KBM-7 (cell line): ENCODE measurements around the gene COMMD7.

Experiments
- DNase-seq: peaks from one replicate; pipeline ENCODE4 v3.0.0-alpha.2; 2015
- in situ Hi-C: fragments of 300-500 bp; cut with MboI; formaldehyde crosslinking; loops from 2 replicates; pipeline ENCODE4 v1.14.3; 2020; ENCODE audit warnings: low sequenced_read_pairs, low pct_unique_long_range_greater_than_20kb, mixed read lengths

COMMD7 gene

DNA sequence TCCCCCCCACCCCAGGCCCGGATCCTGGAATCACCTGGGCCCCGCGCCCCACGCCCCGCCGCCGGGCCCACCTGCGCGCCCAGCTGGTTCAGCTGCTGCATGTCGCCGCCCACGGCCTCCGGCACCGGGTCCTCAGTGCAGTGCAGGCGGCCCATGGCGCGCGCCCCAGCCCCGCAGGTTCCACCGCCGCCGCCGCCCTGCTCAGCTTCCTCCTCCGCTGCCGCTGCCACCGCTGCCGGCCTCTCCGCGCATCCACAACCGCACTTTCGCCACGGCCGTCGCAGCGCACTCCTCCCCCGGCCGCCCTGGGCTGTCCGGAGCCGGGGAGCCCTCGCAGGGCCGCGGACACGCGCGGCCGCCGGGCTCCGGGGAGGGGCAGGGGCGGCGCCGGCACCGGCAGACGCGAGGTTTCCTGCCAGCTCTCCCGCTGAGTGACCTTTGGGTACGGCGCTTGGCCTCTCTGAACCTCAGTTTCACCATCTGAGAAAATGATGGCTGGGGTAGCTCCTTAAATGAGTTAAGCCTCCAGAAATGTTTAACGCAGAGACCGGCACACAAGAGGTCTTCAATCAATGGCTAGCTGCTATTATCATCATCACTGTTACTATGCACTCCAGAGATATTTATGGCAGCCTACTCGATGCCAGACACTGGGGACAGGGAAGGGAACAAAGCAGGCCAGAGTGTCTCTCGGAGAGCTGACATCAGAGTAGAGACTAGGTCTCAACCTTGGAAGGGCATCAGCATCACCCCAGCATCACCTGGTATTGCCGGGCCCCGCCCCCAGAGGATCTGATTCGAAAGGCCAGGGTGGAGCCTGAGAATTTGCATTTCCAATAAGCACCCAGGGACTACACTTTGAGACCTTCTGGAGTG is at the start of gene COMMD7:
Gene COMMD7, minus strand, starts transcription at position 231 of the 876 bp plus-strand sequence. Its CDS starts 76 bp downstream, at position 155.
- peak; percentile 44 for DNase-seq
- in situ Hi-C loops, result no loop called here

DNA sequence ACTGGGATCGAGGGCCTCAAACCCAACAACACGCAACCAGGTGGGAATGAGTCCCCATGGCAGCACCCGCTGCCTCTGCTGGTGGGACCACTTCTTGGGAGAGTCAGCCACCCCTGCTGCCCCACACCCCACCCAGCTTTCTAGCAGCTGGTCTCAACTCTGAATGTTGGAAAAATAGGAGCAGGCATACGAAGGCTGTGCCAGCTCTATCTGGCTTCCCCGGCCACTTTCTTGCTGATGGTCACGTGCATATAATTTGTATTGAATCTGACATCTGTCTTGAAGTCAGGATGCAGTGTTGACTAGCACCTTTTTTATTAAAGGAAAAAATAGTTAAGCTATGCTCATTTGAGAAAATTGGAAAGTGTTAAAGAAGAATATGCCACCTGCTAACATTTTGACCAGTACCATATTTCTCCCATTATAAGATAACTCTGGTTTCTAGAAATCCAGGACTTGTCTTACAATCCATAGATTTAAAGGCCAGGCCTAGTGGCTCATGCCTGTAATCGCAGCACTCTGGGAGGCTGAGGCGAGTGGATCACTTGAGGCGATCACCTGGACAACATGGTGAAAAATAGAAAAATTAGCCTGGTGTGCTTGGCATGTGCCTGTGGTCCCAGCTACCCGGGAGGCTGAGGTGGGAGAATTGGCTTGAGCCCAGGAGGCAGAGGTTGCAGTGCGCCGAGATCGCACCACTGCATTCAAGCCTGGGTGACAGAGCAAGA is 49.6 kb upstream of the COMMD7 start:
- in situ Hi-C loops, result no loop called here
- no peak for DNase-seq

DNA sequence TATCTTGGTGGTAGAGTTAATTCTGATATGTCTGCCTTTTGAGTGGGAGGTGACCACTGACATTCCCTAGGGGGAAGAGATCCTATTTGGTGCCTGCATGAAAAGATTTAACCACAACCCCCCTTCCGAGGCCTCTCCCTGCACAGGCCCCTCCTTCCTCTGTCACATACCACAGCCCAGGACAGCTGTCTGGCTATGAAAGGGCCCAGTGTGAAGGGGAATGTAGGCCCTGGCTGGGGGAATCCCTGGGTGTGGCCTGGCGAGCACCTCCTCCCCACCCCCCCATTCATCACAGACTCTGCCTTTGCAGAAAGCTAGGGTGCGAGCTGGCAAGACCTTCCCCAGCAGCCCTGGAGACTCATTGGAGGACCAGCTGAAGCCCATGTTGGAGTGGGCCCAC is 49.0 kb upstream of the COMMD7 start:
- in situ Hi-C loops, result no loop called here
- DNase-seq, result peak; percentile 47

DNA sequence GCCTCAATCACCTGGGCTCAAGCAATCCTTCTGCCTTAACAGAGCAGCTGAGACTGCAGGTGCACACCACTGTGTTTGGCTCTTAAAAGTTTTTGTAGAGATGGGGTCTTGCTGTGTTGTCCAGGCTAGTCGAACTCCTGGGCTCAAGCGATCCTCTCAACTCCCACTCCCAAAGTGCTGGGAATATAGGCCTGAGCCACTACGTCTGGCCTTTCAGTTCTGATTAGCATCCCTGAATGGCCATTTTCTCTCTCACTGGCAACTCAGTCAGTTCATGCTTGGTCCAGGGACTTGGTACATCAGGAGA is 47.4 kb upstream of the COMMD7 start:
- in situ Hi-C loops, result no loop called here
- DNase-seq, result no peak

DNA sequence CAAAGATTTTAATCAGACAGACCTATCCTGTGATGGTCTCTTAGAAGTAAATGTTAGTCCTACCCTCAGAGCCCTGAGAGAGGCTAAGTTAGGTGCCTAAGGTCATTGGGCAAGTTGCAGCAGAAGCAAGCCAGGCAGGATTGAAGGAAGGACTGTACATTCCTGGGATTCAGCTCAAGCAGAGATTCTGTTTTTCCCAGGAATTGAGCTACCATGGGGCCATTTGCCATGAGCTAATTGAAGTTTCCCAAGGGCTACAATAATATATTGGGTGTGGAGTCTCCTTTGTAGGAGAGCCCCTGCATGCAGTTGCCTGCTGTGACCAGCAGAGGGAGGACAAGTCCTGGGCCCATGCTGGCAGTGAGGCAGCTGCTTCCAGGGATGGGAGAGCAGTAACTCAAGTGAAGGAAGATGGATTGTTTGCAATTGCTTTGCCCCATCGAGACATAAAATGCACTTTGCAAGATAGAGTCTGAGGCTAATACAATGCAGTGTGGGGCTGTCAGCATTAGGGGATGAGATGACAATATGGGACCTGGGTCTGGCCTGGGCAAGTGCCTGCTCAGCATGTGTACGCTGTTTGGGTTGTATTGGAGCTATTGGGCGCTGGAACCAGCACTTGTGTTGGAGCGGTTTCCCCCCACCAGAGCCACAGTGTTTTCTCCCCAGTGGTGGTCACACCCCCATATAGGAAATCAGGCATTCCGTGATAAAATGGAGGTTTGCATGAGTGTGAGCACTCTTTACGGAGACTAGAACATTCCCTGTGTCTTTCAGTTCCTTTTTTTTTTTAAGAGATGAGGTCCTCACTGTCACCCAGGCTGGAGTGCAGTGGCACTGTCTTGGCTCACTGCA is 46.9 kb upstream of the COMMD7 start:
- peak; percentile 66 for DNase-seq
- in situ Hi-C loops, result no loop called here

DNA sequence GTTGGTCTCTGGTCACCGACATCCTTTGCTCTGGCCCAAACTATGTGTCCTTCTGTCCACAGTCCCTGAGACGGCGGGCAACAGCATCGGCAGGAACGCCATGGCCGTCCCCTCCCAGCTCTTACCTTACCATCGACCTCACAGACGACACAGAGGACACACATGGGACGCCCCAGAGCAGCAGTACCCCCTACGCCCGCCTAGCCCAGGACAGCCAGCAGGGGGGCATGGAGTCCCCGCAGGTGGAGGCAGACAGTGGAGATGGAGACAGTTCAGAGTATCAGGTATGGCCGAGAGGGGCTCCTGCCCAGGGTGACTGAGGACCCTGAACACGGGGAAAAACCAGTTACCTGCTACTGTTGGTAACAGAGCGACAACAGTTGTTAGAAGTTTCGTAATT is 43.9 kb upstream of the COMMD7 start:
- in situ Hi-C loops, result no loop called here
- no peak for DNase-seq

DNA sequence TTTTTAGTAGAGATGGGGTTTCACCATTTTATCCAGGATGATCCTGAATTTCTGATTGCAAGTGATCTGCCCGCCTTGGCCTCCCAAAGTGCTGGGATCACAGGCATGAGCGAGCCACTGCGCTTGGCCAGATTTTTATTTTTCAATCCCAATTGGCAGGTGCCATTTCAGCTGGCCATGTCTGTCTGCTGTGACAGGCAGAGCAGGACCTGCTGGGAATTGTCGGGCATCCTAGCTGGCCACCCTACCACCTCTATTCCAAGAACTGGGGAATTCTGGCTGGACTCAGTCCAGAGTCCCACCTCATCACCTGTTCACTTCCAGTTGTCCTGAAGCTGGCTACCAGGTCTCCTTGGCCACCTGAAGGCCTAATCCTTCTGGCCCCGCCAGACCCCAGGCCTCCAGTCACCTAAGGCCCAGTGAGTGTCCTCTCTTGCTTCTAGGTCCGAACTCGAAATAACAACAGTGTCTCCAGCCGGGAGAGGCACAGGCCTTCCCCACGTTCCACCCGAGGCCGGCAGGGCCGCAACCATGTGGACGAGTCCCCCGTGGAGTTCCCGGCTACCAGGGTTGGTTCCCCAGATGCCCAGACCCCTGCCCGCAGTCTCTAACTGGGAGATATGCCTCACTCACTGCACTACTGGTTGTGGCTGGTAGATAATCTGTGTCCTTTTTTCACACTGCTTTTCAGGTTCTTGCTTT is 42.9 kb upstream of the COMMD7 start:
- in situ Hi-C loops, result no loop called here
- no peak for DNase-seq

DNA sequence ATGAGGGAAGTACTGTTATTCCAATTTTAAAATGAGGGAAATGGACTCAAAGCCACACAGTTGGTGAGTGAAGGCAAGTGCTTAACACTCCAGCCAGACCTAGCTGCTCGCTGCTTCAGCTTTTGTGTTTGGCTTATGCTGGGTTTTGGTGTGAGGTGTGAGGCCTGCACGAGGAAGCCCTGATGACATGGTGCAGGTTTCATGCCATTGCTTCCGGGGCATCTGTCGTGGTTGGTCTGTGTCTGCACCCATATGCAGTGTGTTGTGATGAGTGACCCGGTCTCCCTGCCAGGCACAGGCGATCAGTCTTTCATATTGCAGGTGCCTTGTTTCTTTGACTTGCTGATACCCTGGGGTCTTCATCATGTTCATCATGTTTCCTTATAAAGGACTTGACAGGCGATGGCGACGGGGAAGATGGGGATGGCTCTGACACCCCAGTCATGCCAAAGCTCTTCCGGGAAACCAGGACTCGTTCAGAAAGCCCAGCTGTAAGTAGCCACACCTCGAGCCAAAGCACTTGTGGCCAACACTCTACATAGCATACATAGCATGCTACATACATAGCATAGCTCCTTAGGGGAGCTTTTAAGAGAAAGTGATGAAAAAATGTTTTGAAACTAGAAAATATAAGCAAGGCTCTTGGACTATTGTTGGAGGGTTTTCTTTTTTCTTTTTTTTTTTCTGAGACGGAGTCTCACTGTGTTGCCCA is 41.3 kb upstream of the COMMD7 start:
- in situ Hi-C loops, result no loop called here
- DNase-seq, result no peak

DNA sequence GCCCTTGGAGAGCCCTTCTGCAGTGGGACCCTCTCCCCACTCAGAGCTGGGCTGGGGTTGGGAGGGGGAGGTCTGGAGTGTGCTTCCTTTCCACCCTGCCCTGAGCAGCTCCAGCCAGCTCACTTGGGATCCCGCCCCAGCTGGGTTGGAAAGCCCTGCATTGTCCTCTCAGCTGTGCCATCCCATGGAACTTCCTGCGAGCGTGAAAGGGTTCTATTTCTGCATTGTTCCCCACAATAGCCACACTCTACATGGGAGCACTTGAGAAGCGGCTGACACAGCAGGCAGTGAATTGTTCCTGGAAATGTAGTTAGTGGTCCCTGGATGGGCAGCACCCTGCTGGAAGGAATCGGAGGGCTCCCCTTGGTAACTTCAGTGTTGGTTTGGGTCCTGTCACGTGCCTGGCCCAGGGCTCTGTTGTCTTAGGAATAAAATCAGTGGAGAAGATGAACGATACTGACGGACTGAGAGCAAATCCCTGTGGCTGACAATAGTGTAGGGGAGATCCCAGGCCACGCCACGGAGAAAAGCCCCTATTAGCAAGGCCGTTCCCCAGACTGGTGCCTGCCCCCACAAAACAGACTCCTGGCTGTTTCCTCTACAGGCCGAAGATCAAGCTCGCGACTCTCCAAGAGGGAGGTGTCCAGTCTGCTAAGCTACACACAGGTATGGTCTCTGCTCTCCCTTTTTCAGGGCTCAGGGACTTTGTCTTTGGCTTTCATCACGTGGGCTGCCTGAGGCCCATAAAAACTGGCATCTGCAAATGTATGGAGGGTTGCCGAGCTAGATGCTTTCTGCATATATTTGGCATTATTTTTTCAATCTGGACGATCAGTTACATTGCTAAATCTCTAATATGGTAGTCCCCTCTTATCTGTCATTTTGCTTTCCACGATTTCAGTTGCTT is 37.7 kb upstream of the COMMD7 start:
- in situ Hi-C loops, result no loop called here
- DNase-seq, result no peak

DNA sequence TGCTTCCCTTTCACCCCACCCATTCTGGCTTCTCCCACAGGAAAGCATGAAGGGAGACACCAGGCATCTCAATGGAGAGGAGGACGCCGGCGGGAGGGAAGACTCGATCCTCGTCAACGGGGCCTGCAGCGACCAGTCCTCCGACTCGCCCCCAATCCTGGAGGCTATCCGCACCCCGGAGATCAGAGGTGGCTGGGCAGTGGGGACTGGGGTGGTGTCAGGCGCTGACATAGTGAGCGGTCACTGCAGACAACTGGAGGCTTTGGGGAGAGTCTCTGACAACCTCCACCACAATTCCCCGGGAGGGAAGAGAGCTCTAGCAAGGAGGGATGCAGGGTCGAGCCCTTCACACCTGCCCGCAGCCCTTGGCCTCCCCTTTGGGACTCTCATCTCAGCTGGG is 37.0 kb upstream of the COMMD7 start:
- in situ Hi-C loops, result no loop called here
- DNase-seq, result no peak

DNA sequence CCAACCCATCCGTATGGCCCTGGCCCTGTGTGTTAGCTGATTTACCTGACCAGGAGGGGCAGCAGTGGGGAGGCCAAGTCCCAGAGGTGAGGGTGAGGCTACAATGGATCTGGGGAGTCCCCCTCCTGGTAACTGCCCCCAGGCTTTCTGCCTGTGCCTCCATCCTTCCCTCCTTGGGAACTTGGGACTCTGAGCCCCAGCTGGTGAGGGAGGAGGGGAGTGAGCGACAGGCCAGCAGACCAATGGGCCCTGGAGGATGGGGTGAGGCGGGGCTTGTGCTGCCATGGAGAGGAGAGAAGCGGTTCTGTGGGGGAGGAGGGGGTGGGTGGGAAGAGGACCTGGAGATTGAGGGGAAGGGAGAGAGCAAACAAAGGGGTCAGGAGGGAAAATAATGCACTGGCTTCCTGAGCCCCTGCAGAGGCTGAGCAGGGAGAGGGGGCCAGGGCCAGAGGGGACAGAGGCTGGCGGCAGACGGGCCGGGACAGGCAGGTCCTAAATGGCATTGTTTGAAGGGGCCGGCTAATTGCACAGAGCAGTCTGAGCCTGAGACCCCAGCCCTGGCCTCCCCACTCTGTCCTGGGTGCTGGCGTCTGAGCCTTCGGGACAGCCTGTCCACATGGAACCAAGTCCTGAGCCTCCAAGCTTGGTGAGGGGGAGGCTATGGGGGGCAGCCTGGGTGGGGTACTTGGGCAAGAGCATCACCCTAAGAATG is 36.4 kb upstream of the COMMD7 start:
- in situ Hi-C loops, result no loop called here
- DNase-seq, result no peak

DNA sequence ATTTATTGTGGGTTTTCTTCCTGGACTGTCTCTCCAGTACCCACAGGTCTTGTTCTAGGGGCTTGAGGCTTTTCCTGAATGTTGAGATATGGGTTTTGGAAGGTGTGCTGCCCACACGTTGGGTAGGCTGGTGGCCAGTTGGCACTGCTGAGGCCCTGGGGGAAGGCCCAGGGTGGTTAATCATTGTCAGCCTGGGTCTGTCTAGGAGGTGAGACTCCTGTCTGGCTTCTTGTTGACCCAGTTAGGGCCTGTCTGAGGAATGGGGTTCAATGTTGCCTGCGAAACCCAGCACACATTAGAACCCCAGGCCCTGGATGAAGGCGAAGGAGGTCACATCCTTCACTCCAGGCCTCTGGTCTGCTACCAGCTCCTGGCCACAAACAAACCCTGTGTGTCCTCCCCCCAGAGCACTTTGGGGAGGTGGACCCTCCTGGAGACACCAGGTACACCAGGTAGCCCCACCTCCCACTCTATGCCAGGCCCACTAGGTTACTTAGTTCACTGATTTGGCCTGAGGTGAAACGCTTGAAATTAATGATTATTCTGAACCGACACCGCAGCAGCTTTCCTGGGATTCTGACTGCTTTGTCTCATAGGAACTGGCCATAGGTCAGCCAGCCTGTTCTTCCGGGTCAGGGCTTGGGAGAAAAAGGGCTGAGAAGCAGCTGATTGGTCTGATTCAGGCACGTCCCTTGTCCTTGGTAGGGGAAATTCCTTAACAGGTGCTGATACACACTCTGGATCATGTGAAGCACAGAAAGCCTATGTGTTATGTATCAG is 34.1 kb upstream of the COMMD7 start:
- in situ Hi-C loops, result no loop called here
- DNase-seq, result no peak

DNA sequence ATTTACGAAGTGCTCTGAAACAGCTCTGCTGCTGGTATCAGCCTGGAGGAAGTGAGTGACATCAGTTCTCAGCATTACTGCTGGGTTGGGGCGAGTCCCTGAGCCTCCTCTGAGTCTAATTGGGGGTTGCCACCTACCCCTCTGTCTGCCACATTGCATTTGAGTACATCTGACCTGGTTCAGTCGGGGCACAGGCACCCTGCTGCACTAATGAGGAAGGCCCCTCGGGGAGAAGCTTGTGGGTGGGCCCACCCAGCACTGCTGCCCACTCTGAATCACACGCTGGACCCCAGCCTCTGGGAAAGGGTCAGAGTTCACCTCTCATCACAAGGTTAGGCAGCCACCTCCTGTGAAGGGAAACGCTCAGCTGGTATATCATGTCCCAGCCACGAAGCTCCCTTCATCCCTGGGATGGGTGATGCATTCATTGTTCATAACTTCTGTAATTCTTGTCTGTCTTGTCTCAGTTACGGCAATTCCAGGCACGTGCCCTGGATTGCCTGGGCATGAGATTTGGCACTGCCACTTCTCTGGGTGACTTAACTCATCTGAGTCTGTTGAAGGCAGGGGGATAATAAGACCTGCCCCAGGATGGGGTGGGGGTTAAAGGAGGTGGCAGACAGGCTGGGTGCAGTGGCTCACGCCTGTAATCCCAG is 32.2 kb upstream of the COMMD7 start:
- peak; percentile 19 for DNase-seq
- in situ Hi-C loops, result no loop called here

DNA sequence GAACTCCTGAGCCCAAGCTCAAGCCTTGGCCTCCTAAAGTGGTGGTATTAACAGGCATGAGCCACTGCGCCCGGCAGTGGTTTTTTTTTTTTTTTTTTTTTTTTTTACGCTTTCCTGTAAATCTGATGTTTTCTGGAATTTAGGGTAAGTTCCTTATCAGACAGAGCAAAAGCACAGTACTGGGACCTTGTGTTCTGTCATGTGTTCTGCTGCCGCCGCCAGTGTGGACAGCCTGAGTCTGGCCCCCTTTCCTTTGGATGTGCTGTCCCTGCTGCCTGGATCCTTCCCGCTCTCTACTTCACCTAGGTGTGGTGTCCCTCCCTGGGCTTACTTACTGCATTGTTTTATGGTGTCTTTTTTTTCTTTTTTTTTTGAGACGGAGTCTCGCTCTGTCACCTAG is 30.6 kb upstream of the COMMD7 start:
- DNase-seq, result no peak
- in situ Hi-C loops, result no loop called here

DNA sequence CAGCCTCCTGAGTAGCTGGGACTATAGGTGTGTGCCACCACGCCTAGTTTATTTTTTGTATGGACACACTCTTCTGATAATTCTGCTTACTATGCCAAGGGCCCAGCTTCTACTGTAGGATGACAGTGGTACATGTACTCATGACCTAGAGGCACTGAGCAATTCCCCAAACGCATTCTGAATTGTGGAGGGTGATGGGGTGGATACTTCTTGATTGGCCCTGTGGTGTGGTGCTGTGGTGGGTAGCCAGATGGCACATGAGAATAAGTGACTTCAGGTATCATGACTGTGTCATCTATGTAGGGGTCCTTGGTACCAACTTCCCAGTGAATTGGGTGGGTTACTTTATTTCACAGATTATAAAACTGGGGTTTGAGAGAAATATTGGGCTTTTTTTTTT is 30.0 kb upstream of the COMMD7 start:
- DNase-seq, result no peak
- in situ Hi-C loops, result no loop called here

DNA sequence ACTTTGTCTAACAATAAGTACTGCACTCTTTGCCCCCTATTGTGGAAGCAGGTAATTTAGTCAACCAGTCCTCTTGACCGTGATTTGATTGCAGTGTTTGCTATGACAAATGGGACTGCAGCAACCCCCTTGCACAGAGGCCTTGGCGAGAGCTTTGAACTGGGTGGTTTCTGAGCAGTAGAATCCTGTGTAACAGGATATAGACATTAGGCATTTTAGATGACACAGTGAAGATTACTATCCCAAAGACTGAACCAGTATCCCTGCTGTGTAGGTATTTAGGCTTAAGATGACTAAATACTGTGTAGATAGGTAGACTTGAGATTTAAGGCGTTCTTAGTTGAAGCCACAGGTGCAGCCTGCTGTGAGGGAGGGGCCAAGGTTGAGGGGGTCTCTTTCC is 28.8 kb upstream of the COMMD7 start:
- in situ Hi-C loops, result no loop called here

More for the DNA sequence above, 28.8 kb upstream of the COMMD7 start:
- DNase-seq, result no peak
